Adrenal gland (tissue), 12 donors: ENCODE data around the gene IRF9. TPM values are rescaled to one million over a fixed set of nuclear protein-coding genes. Genes with fewer than 3 reads are reported as not detected.

ENCODE experiments used
- DNase-seq, 7 donors: peaks; one replicate each; pipeline ENCODE4 v3.0.0-alpha.2; 2019 to 2020
- H3K27ac ChIP-seq, 5 donors: fragments of 200-600 bp; sonication (generic) in 4 of 5; 1 replicate in 3 of 5; 2 replicates in 2 of 5; pipeline versions ENCODE4 v1.5.1 to v1.8.0; 2016 to 2020; ENCODE audit warnings: mild to moderate bottlenecking in 1 of 5
- H3K27me3 ChIP-seq: fragments of 200-600 bp; 2 replicates; pipeline ENCODE4 v1.8.0; 2021
- H3K36me3 ChIP-seq, 2 donors: fragments of 200-600 bp; replicated peaks in 1 of 2; 1 replicate in 1 of 2; 2 replicates in 1 of 2; pipeline versions ENCODE4 v1.5.1 to v1.8.0; 2018 to 2022
- H3K4me1 ChIP-seq, 2 donors: fragments of 200-600 bp; replicated peaks in 1 of 2; 1 replicate in 1 of 2; 2 replicates in 1 of 2; pipeline versions ENCODE4 v1.5.1 to v1.8.0; 2018 to 2021
- H3K4me3 ChIP-seq, 4 donors: fragments of 200-600 bp; sonication (generic) in 3 of 4; one replicate each; pipeline ENCODE4 v1.5.1; 2016 to 2018
- H3K9me3 ChIP-seq, 3 donors: fragments of 200-600 bp; sonication (generic) in 1 of 3; replicated peaks in 1 of 3; 1 replicate in 2 of 3; 2 replicates in 1 of 3; pipeline versions ENCODE4 v1.5.1 to v1.8.0; 2016 to 2021
- POLR2A ChIP-seq, 2 donors: fragments of 450-650 bp; IDR thresholded peaks; one replicate each; pipeline ENCODE4 v1.6.1; 2017; ENCODE audit warnings: antibody characterized with exemption in 2 of 2, mild to moderate bottlenecking in 2 of 2, moderate library complexity in 1 of 2
- whole genome bisulfite sequencing, 4 donors: extraction: QIAGEN DNeasy Blood & Tissue Kit in 2 of 4; methylation state at CpG; one replicate each; pipeline versions ENCODE4 v1.1.5 to v1.1.7; 2013 to 2017; 5-methylcytosine and 5-hydroxymethylcytosine counted together
- intact Hi-C, 2 donors: fragments of 100-400 bp; cut with DNase I; formaldehyde crosslinking; loops; one replicate each; pipeline versions ENCODE4 v1.14.1 to v1.15.0; 2022 to 2023
- polyA plus RNA-seq, 3 donors: library from polyadenylated mRNA; stranded (reverse); fragments of 200-250 nt in 2 of 3; fragments of 350-450 nt in 1 of 3; fragmentation: Illumina TruSeq in 1 of 3; extraction: RNeasy Lipid Tissue Mini Kit (QIAGEN cat#74804) in 1 of 3; gene quantifications; one replicate each; pipeline ENCODE4 v1.2.3, GENCODE V29; 2013 to 2014
- total RNA-seq, 9 donors: library from RNA; depleted of rRNA in 4 of 9; stranded (reverse); fragments of >200 nt in 4 of 9; fragments of 120-200 nt in 1 of 9; fragmentation: NEBNext Ultra II Directional in 1 of 9; extraction: Animal tissue kit (Norgen Biotek cat#: 25700) in 1 of 9; gene quantifications; one replicate each; pipeline versions ENCODE4 v1.1.0 to v1.2.4, GENCODE V29; 2013 to 2023
- TF ChIP-seq, protein P1 (sequence below), 6 experiments: fragments of 450-650 bp in 4 of 6; fragments of 200-600 bp in 2 of 6; sonication (generic) in 1 of 6; IDR thresholded peaks; 1 replicate in 5 of 6; 2 replicates in 1 of 6; pipeline versions ENCODE4 v1.5.1 to v1.8.0; 2016 to 2021; ENCODE audit warnings: antibody characterized with exemption in 6 of 6, mild to moderate bottlenecking in 2 of 6, moderate library complexity in 1 of 6
- donor health status: healthy with polysubstance abuse.
- donor health status: Bipolar disorder and iron deficiency.
- donor health status: DM: yes; HTN: yes; CAD: no.
- donor health status: DM: no; HTN: no; CAD: no.
- donor health status: DM: no; HTN: no; CAD: no.
- donor health status: DM: yes; HTN: yes; CAD: no.

Gene IRF9
- total and polyA plus RNA-seq, 12 donors, result 32.4 to 151 (median 103) TPM

DNA sequence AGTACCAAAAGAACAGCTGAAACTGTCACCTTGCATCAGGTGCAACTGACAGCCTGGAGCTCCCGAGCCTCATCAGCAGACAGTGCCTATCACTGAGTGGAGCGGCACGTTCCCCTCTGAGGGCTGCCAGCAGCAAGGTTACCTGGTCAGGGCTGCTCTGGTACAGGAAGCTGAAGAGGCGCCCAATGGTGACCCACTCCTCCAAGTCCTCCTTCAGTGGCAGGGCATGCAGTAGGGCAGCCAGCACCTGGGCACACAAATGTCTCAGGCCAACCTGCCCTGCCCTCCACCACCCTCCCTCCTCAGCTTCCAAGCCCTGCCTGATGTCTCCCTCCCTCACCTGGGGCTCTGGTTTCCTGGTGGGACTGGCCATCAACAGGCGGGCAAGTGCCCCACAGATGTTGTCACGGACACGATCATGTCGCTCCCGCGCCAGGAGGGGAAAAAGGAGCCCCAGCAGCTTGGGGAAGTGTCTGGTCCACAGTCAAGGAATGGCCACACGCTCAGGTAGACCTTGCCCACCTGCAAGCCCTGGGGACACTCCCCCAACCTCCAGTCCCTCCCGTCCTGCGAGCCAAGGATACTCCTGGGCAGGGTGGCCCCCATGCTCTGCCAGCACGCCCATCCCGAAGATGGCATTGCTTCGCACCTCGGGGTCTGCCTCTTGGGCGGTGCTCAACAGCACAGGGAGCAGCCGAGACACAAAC is 20.5 kb downstream of the IRF9 start:
- no peak for DNase-seq
- Histone ChIP-seq H3K27me3 (no peaks in the 10 kb centered on the region), H3K4me3 (no peak overlapping the region), H3K27ac (peak overlapping the region in 2 of 5 donors; percentile 17 to 92), H3K4me1 (peaks cover 13 to 23% of the 10 kb centered on the region in 2 donors), H3K36me3 (peaks cover 0 to 98% of the 10 kb centered on the region in 2 donors), H3K9me3 (no peaks in the 10 kb centered on the region)
- TF ChIP-seq POLR2A (IDR thresholded peaks at IDR 0.05), result no peak
- TF ChIP-seq, protein P1, sequence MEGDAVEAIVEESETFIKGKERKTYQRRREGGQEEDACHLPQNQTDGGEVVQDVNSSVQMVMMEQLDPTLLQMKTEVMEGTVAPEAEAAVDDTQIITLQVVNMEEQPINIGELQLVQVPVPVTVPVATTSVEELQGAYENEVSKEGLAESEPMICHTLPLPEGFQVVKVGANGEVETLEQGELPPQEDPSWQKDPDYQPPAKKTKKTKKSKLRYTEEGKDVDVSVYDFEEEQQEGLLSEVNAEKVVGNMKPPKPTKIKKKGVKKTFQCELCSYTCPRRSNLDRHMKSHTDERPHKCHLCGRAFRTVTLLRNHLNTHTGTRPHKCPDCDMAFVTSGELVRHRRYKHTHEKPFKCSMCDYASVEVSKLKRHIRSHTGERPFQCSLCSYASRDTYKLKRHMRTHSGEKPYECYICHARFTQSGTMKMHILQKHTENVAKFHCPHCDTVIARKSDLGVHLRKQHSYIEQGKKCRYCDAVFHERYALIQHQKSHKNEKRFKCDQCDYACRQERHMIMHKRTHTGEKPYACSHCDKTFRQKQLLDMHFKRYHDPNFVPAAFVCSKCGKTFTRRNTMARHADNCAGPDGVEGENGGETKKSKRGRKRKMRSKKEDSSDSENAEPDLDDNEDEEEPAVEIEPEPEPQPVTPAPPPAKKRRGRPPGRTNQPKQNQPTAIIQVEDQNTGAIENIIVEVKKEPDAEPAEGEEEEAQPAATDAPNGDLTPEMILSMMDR (IDR thresholded peaks at IDR 0.05), result no peak
- intact Hi-C loops, result no loop called here
- 88 to 92% (median 91%) methylated on average over 9 to 19 of the region's 19 CpGs for WGBS, 4 donors

DNA sequence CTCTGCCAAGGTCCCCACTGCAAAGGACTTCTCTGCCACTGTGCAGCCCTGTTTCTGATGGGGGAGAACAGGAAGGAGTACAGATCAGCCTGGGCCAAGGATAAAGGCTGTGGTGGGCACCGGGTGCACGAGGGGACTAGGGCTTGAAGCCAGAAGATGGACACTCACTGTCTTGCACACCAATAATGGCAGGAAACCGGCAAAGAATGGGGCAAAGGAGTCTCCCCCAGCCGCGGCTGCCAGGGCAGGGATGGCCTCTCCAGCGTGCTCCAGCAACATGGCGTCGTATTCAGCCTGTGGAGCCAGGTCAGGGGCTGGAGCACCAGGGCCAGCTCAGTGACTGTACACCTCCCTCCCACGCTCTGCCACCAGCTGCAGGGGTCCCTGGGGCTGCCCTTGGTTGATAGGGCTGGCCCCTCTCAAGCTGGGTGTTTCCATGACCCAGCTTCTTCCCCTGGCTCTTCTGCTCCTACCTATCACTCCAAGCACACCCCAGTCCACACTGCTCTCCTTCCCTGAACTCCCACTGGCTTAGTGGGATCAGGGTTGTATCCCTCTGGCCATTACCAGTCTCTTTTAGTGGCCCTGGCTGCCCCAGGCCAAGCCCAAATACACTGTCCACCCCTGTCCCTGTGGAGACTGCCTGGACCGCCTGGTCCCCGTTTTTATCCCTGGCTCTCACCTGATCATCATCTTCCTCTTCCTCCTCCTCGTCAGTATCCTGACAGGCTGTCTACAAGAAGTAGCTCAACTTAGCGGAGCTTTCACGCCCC is 21.2 kb downstream of the IRF9 start:
- Histone ChIP-seq H3K36me3 (peaks cover 0 to 90% of the 10 kb centered on the region in 2 donors), H3K27me3 (no peaks in the 10 kb centered on the region), H3K4me1 (peaks cover 13 to 23% of the 10 kb centered on the region in 2 donors), H3K27ac (no peak overlapping the region), H3K4me3 (no peak overlapping the region), H3K9me3 (no peaks in the 10 kb centered on the region)
- intact Hi-C loops, result no loop called here
- 78 to 90% (median 89%) methylated on average over 13 to 14 of the region's 14 CpGs for WGBS, 4 donors
- DNase-seq, result no peak
- TF ChIP-seq, protein P1 (IDR thresholded peaks at IDR 0.05), result no peak
- no peak for TF ChIP-seq POLR2A (IDR thresholded peaks at IDR 0.05)

DNA sequence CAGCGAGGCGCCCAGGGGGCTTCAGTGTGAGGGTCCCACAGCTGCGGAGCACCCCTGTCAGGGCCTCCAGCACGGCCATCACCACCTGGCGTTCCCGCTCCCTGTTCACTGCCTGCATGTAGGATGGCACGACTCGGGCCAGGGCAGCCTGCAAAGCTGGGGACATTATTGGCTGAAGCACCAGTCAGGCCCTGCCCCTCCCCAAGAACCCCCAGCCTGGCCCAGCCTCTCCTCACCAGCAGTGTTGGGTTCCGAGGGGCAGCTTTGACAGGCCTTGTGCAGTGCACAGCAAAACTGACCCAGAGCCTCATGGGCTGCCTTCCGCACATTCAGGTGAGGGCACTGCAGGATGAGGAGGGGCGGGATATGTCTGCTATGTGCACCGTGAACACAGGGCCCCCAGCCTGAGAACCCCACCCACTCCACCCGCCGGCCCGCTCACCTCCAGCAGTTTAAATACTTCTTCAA is 22.0 kb downstream of the IRF9 start:
- H3K27me3 ChIP-seq, result no peaks in the 10 kb centered on the region
- TF ChIP-seq POLR2A (IDR thresholded peaks at IDR 0.05), result no peak
- TF ChIP-seq, protein P1 (IDR thresholded peaks at IDR 0.05), result no peak
- H3K4me3 ChIP-seq, result no peak overlapping the region
- intact Hi-C loops, result no loop called here
- 90 to 94% (median 92%) methylated on average over 5 to 15 of the region's 15 CpGs for WGBS, 4 donors
- no peak overlapping the region for H3K27ac ChIP-seq
- no peak for DNase-seq
- peaks cover 0 to 84% of the 10 kb centered on the region in 2 donors for H3K36me3 ChIP-seq
- H3K4me1 ChIP-seq, result peaks cover 19 to 30% of the 10 kb centered on the region in 2 donors
- no peaks in the 10 kb centered on the region for H3K9me3 ChIP-seq
